Thymus (tissue), 11 donors: ENCODE measurements around the gene CSTPP1. TPM values are rescaled to one million over a fixed set of nuclear protein-coding genes. Genes with fewer than 3 reads are reported as not detected.

Source experiments
- DNase-seq, 9 donors: peaks; one replicate each; pipeline ENCODE4 v3.0.0-alpha.2; 2013; ENCODE audit warnings: low spot score in 9 of 9, low read depth in 6 of 9, missing footprints in 1 of 9
- H3K27ac ChIP-seq, 2 donors: one replicate each; pipeline ENCODE4 v1.5.1; 2013; ENCODE audit warnings: control low read depth in 1 of 2, low read depth in 1 of 2, low read length in 1 of 2, mild to moderate bottlenecking in 1 of 2, moderate library complexity in 1 of 2
- H3K27me3 ChIP-seq, 2 donors: one replicate each; pipeline ENCODE4 v1.5.1; 2013; ENCODE audit warnings: low read length in 1 of 2; ENCODE audit not compliant: control insufficient read depth in 2 of 2, insufficient read depth in 1 of 2
- H3K36me3 ChIP-seq, 2 donors: one replicate each; pipeline ENCODE4 v1.5.1; 2013; ENCODE audit warnings: low read length in 1 of 2, mild to moderate bottlenecking in 1 of 2, moderate library complexity in 1 of 2; ENCODE audit not compliant: control insufficient read depth in 2 of 2, insufficient read depth in 2 of 2
- H3K4me1 ChIP-seq, 2 donors: one replicate each; pipeline ENCODE4 v1.5.1; 2013; ENCODE audit warnings: low read length in 2 of 2; ENCODE audit not compliant: control insufficient read depth in 2 of 2, insufficient read depth in 2 of 2
- H3K4me3 ChIP-seq, 2 donors: one replicate each; pipeline ENCODE4 v1.5.1; 2013; ENCODE audit warnings: low read length in 2 of 2, control low read depth in 1 of 2, mild to moderate bottlenecking in 1 of 2
- H3K9me3 ChIP-seq, 2 donors: one replicate each; pipeline ENCODE4 v1.5.1; 2013; ENCODE audit warnings: low read length in 1 of 2, mild to moderate bottlenecking in 1 of 2; ENCODE audit not compliant: control insufficient read depth in 2 of 2, insufficient read depth in 1 of 2
- WGBS: extraction: QIAGEN DNeasy Blood & Tissue Kit; methylation state at CpG from one replicate; pipeline ENCODE4 v1.1.7; 2013; 5-methylcytosine and 5-hydroxymethylcytosine counted together
- polyA plus RNA-seq: library from polyadenylated mRNA; stranded (reverse); fragments of 200-250 nt; gene quantifications from one replicate; pipeline ENCODE4 v1.2.3, GENCODE V29; 2013
- total RNA-seq: library from RNA; stranded (reverse); fragments of 120-200 nt; gene quantifications from one replicate; pipeline ENCODE4 v1.2.4, GENCODE V29; 2013
- donor health status: healthy.

Gene CSTPP1
- total and polyA plus RNA-seq, 2 donors = 15.8 to 16.0 TPM

DNA sequence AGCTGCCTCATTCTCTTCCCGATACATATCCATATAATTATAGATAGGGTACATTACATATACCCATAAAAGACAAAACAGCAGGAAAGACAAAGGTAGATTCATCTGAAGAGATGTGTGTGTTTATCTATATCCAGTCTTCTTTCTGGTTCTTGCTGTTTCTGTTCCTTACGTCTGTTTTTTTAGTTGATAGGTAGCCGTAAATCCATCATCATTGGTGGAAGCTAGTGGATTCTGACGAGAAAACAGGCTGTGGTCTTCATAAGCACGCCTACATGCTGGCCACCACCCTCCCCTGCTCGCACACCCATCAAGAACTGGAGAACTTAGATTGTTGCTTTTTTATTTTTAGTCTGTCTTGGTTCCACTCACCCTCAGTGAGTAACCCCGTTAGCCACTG, 188.5 kb downstream of the CSTPP1 start:
- no peaks in the 10 kb centered on the region for H3K9me3 ChIP-seq
- H3K27ac ChIP-seq = no peak overlapping the region
- no peak overlapping the region for H3K4me3 ChIP-seq
- no peaks in the 10 kb centered on the region for H3K36me3 ChIP-seq
- no peaks in the 10 kb centered on the region for H3K27me3 ChIP-seq
- no peak for DNase-seq
- no peaks in the 10 kb centered on the region for H3K4me1 ChIP-seq
- 96% methylated on average over 7 of the region's 7 CpGs for WGBS

DNA sequence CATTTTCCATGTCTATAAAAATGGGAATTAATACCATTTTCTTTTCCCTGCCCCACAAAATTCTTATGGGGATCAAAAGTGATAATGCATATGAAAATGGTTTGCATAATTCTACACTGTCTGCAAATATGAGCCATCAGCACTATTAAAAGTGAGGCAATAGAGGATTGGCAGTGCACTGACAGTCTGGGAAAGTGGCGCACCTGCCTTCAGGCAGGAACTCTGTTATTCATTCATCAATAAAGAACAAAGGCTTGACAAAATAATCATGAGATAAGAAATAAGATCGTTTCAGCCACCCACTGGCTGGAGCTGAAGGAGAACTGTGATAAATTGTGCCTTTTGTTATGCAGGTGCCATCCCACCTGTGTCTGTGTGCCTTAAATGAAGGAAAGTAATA, 190.7 kb downstream of the CSTPP1 start:
- DNase-seq = no peak
- WGBS = 77% methylated on average over 2 of the region's 2 CpGs
- Histone ChIP-seq H3K36me3 (no peaks in the 10 kb centered on the region), H3K27me3 (no peaks in the 10 kb centered on the region), H3K9me3 (no peaks in the 10 kb centered on the region), H3K27ac (no peak overlapping the region), H3K4me3 (no peak overlapping the region), H3K4me1 (no peaks in the 10 kb centered on the region)

DNA sequence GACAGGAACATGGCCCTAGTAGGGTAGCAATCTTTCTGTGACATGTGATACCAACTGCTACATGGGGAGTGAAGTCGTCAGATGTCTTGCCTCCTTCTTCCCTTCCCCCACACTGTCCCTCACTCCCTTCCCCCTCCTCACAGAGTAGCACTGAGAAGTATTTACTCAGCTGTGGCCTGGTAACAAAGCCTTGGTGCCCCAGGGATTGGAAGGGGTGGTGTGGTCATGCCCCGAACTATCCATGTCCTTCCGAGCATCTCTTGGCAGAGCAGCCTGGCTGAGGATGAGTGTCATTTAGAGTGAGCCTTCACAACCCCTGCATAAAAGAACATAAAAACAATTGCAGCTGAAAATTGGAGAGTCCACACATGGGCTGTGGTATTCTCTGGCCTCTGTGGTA, 194.0 kb downstream of the CSTPP1 start:
- peaks cover 0 to 5% of the 10 kb centered on the region in 2 donors for H3K4me1 ChIP-seq
- no peak overlapping the region for H3K27ac ChIP-seq
- H3K4me3 ChIP-seq = no peak overlapping the region
- DNase-seq = no peak
- no peaks in the 10 kb centered on the region for H3K36me3 ChIP-seq
- H3K27me3 ChIP-seq = no peaks in the 10 kb centered on the region
- H3K9me3 ChIP-seq = no peaks in the 10 kb centered on the region
- WGBS = 95% methylated on average over 3 of the region's 3 CpGs

- H3K27ac ChIP-seq = no peak overlapping the region
- no peaks in the 10 kb centered on the region for H3K27me3 ChIP-seq
- H3K36me3 ChIP-seq = no peaks in the 10 kb centered on the region
- WGBS = 98% methylated on average over 2 of the region's 2 CpGs
- H3K4me1 ChIP-seq = peaks cover 0 to 5% of the 10 kb centered on the region in 2 donors
- no peaks in the 10 kb centered on the region for H3K9me3 ChIP-seq
- DNase-seq = no peak
- H3K4me3 ChIP-seq = no peak overlapping the region
These were observed 194.6 kb downstream of the CSTPP1 start for GRCh38 chr11:47131136-47131535.

GRCh38 chr11:47132490-47132889, 195.9 kb downstream of the CSTPP1 start:
- no peak for DNase-seq
- H3K27ac ChIP-seq = no peak overlapping the region
- H3K36me3 ChIP-seq = peaks cover 0 to 2% of the 10 kb centered on the region in 2 donors
- H3K9me3 ChIP-seq = no peaks in the 10 kb centered on the region
- H3K27me3 ChIP-seq = no peaks in the 10 kb centered on the region
- no peak overlapping the region for H3K4me3 ChIP-seq
- peaks cover 0 to 6% of the 10 kb centered on the region in 2 donors for H3K4me1 ChIP-seq

DNA sequence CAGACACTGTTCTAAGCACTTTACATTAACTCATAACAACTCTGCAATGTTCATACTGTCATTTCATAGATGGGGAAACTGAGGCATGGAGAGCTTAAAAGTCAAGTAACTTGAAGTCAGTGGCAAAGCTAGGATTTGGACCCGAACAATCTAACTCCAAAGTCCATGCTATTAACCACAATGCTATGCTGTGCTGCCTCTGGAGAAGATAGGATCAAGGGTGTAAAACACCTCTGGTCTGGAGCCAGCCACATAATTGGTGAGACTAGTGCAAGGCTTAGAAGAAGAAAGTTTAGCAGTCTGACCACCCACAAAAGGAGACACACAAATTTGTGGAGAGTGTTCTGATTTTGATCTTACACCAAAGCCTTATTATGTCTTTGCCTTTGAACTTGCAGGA, 196.4 kb downstream of the CSTPP1 start:
- Histone ChIP-seq H3K36me3 (peaks cover 0 to 5% of the 10 kb centered on the region in 2 donors), H3K27ac (no peak overlapping the region), H3K27me3 (no peaks in the 10 kb centered on the region), H3K9me3 (no peaks in the 10 kb centered on the region), H3K4me3 (no peak overlapping the region), H3K4me1 (peaks cover 0 to 10% of the 10 kb centered on the region in 2 donors)
- no peak for DNase-seq
- WGBS = 96% methylated on average over 1 of the region's 1 CpG

GRCh38 chr11:47136327-47136726, 199.8 kb downstream of the CSTPP1 start:
- H3K27me3 ChIP-seq = no peaks in the 10 kb centered on the region
- peaks cover 0 to 16% of the 10 kb centered on the region in 2 donors for H3K36me3 ChIP-seq
- peaks cover 0 to 26% of the 10 kb centered on the region in 2 donors for H3K4me1 ChIP-seq
- H3K9me3 ChIP-seq = no peaks in the 10 kb centered on the region
- no peak for DNase-seq
- H3K27ac ChIP-seq = no peak overlapping the region
- H3K4me3 ChIP-seq = no peak overlapping the region
- 83% methylated on average over 3 of the region's 3 CpGs for WGBS

- 98% methylated on average over 3 of the region's 3 CpGs for WGBS
- no peak overlapping the region for H3K27ac ChIP-seq
- H3K36me3 ChIP-seq = peaks cover 0 to 16% of the 10 kb centered on the region in 2 donors
- peaks cover 0 to 26% of the 10 kb centered on the region in 2 donors for H3K4me1 ChIP-seq
- no peaks in the 10 kb centered on the region for H3K27me3 ChIP-seq
- H3K9me3 ChIP-seq = no peaks in the 10 kb centered on the region
- no peak for DNase-seq
- H3K4me3 ChIP-seq = no peak overlapping the region
These were observed 200.4 kb downstream of the CSTPP1 start for GRCh38 chr11:47136921-47137320.

GRCh38 chr11:47137476-47137875, 200.9 kb downstream of the CSTPP1 start:
- Histone ChIP-seq H3K9me3 (no peaks in the 10 kb centered on the region), H3K4me3 (no peak overlapping the region), H3K4me1 (peaks cover 0 to 26% of the 10 kb centered on the region in 2 donors), H3K27me3 (no peaks in the 10 kb centered on the region), H3K27ac (no peak overlapping the region), H3K36me3 (peaks cover 0 to 16% of the 10 kb centered on the region in 2 donors)
- no peak for DNase-seq
- 98% methylated on average over 2 of the region's 2 CpGs for WGBS

DNA sequence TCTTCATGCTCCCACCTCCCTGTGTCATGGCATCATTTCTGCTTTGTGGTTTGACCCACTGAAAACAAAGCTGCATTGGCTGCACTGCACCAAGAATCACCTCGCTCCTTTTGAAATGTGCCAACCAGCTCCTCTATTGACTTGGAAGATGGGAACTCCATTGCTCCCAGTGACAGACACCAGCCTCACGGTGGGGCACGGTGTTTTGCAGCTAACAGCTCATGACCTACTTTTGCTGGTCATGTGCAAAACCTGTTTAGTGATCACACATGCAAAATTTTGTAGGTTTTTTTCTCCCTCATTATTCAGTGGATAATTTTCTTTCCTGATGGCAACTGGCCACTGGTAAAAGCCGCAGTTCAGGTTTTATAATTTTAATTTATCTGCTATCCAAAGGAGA, 203.3 kb downstream of the CSTPP1 start:
- no peak overlapping the region for H3K4me3 ChIP-seq
- 88% methylated on average over 4 of the region's 4 CpGs for WGBS
- no peaks in the 10 kb centered on the region for H3K27me3 ChIP-seq
- peak in 1 of 9 donors; percentile 38 for DNase-seq
- peaks cover 0 to 21% of the 10 kb centered on the region in 2 donors for H3K4me1 ChIP-seq
- peak overlapping the region in 1 of 2 donors; percentile 14 for H3K27ac ChIP-seq
- H3K36me3 ChIP-seq = peaks cover 0 to 19% of the 10 kb centered on the region in 2 donors
- H3K9me3 ChIP-seq = no peaks in the 10 kb centered on the region
